ENCODE measurements around the gene SLC35E1.

- TF ChIP-seq POLR2AphosphoS5 (IDR thresholded peaks at IDR 0.05; ENCODE audit: low read depth, low read length), result no peak
- TF ChIP-seq TCF7L2 (IDR thresholded peaks at IDR 0.05; ENCODE audit: low read depth, low read length), result no peak
Measured at GRCh38 chr19:16532440-16533234, 39.6 kb downstream of the SLC35E1 start.
